PC-9 (cell line): ENCODE data around the gene UGT1A10. TPM values are rescaled to one million over a fixed set of nuclear protein-coding genes. Genes with fewer than 3 reads are reported as not detected.

Experiments used
- BruUV-seq: library from RNA; stranded (reverse); fragments of 400-500 nt; replicated peaks from 2 replicates; lab custom pipeline; 2021; lab: Mats Ljungman, UMichigan
- CTCF ChIA-PET: fragments of 300-600 bp; sonication (Branson Sonifier 250); formaldehyde crosslinking; loops from one replicate; lab custom pipeline; 2022; ENCODE audit warnings: antibody characterized with exemption; lab: Charles Lee
- POLR2A ChIA-PET: fragments of 300-600 bp; sonication (Branson Sonifier 250); formaldehyde crosslinking; loops from one replicate; lab custom pipeline; 2022; ENCODE audit warnings: antibody characterized with exemption; ENCODE audit not compliant: unreplicated experiment; lab: Charles Lee
- DNase-seq, 2 experiments: peaks; one replicate each; pipeline versions ENCODE4 v3.0.0 to v3.0.0-alpha.2; 2015 to 2022; ENCODE audit warnings: mixed read lengths in 1 of 2
- H2AFZ ChIP-seq: fragments of 200-600 bp; sonication (generic); 2 replicates; pipeline ENCODE4 v1.8.1; 2017; ENCODE audit warnings: antibody characterized with exemption
- H3F3A ChIP-seq: fragments of 200-600 bp; sonication (generic); 2 replicates; pipeline ENCODE4 v1.8.1; 2017; ENCODE audit warnings: antibody characterized with exemption, mild to moderate bottlenecking, low read depth; ENCODE audit not compliant: insufficient read depth
- H3K27ac ChIP-seq: fragments of 200-600 bp; sonication (generic); 2 replicates; pipeline ENCODE4 v1.6.1; 2016; ENCODE audit warnings: mixed run types
- H3K27me3 ChIP-seq: fragments of 200-600 bp; sonication (generic); 2 replicates; pipeline ENCODE4 v1.6.1; 2016; ENCODE audit warnings: low read depth, mixed run types; ENCODE audit not compliant: insufficient read depth
- H3K36me3 ChIP-seq: fragments of 200-600 bp; sonication (generic); 2 replicates; pipeline ENCODE4 v1.6.1; 2016; ENCODE audit warnings: low read depth, mixed run types
- H3K4me1 ChIP-seq: fragments of 200-600 bp; sonication (generic); replicated peaks from 2 replicates; pipeline ENCODE4 v1.6.1; 2016; ENCODE audit warnings: mixed run types; ENCODE audit not compliant: insufficient read depth
- H3K4me2 ChIP-seq: fragments of 200-600 bp; sonication (generic); 2 replicates; pipeline ENCODE4 v1.6.1; 2017; ENCODE audit warnings: mixed run types
- H3K4me3 ChIP-seq: fragments of 200-600 bp; sonication (generic); 2 replicates; pipeline ENCODE4 v1.6.1; 2016; ENCODE audit warnings: mixed run types
- H3K79me2 ChIP-seq: fragments of 200-600 bp; sonication (generic); 2 replicates; pipeline ENCODE4 v1.6.1; 2017; ENCODE audit warnings: low read depth, mixed run types
- H3K9me2 ChIP-seq: fragments of 200-600 bp; sonication (generic); 2 replicates; pipeline ENCODE4 v1.8.1; 2017; ENCODE audit warnings: mild to moderate bottlenecking; ENCODE audit not compliant: insufficient read depth
- H3K9me3 ChIP-seq: fragments of 200-600 bp; sonication (generic); 2 replicates; pipeline ENCODE4 v1.8.1; 2016; ENCODE audit warnings: low read depth; ENCODE audit not compliant: insufficient read depth
- H4K20me1 ChIP-seq: fragments of 200-600 bp; sonication (generic); 2 replicates; pipeline ENCODE4 v1.8.1; 2017; ENCODE audit not compliant: insufficient read depth
- CTCF ChIP-seq: fragments of 200-600 bp; sonication (generic); conservative IDR thresholded peaks from 2 replicates; pipeline ENCODE4 v1.6.1; 2017; ENCODE audit warnings: mixed run types, antibody characterized with exemption, mild to moderate bottlenecking, moderate library complexity
- EZH2 ChIP-seq: fragments of 200-600 bp; sonication (generic); IDR thresholded peaks from 2 replicates; pipeline ENCODE4 v1.8.0; 2017; ENCODE audit warnings: antibody characterized with exemption, low read depth
- intact Hi-C: fragments of 100-400 bp; cut with micrococcal nuclease; formaldehyde crosslinking; loops from one replicate; pipeline ENCODE4 v1.10.0; 2022; ENCODE audit not compliant: unreplicated experiment
- total RNA-seq: library from RNA; stranded (reverse); gene quantifications from 2 replicates; pipeline ENCODE4 v1.2.3, GENCODE V29; 2021

Gene UGT1A10
- total RNA-seq, 1 experiment from 2014 or later: not detected

- H3K27ac ChIP-seq: no peak overlapping the region
- no peak overlapping the region for H3K4me3 ChIP-seq
- TF ChIP-seq CTCF (no peak), EZH2 (no peak)
- H3K9me2 ChIP-seq: no peaks in the 10 kb centered on the region
- BruUV-seq: no TSS peak
- no peak overlapping the region for H2AFZ ChIP-seq
- no peak for DNase-seq
- peaks cover 72% of the 10 kb centered on the region for H3K79me2 ChIP-seq
- intact Hi-C loops: no loop called here
- peaks cover 62% of the 10 kb centered on the region for H3K36me3 ChIP-seq
- ChIA-PET CTCF (no interaction called here), POLR2A (no interaction called here)
- H3K9me3 ChIP-seq: no peaks in the 10 kb centered on the region
- H3K27me3 ChIP-seq: no peaks in the 10 kb centered on the region
- H3F3A ChIP-seq: peaks cover 76% of the 10 kb centered on the region
- H3K4me1 ChIP-seq: peaks cover 11% of the 10 kb centered on the region; the same call in 1 of the 2 replicates
- peaks cover 80% of the 10 kb centered on the region for H4K20me1 ChIP-seq
- H3K4me2 ChIP-seq: no peak overlapping the region
Observed at GRCh38 chr2:233764264-233764663, 128.0 kb downstream of the UGT1A10 start.

- Histone ChIP-seq H3K27ac (no peak overlapping the region), H3K79me2 (peaks cover 69% of the 10 kb centered on the region), H3K27me3 (no peaks in the 10 kb centered on the region), H3K4me2 (no peak overlapping the region), H2AFZ (no peak overlapping the region), H3F3A (peaks cover 78% of the 10 kb centered on the region), H3K9me3 (no peaks in the 10 kb centered on the region), H3K9me2 (no peaks in the 10 kb centered on the region), H3K36me3 (peaks cover 67% of the 10 kb centered on the region), H4K20me1 (peaks cover 77% of the 10 kb centered on the region), H3K4me3 (no peak overlapping the region), H3K4me1 (peaks cover 11% of the 10 kb centered on the region; the same call in 1 of the 2 replicates)
- no TSS peak for BruUV-seq
- no peak for DNase-seq
- TF ChIP-seq CTCF (no peak), EZH2 (no peak)
- intact Hi-C loops: no loop called here
- ChIA-PET CTCF (no interaction called here), POLR2A (no interaction called here)
Observed at GRCh38 chr2:233764761-233765160, 128.5 kb downstream of the UGT1A10 start.

GRCh38 chr2:233766416-233766815 lies 130.2 kb downstream of the UGT1A10 start:
- no TSS peak for BruUV-seq
- no peak overlapping the region for H3K4me2 ChIP-seq
- intact Hi-C loops: no loop called here
- CTCF ChIA-PET: no interaction called here
- no peak overlapping the region for H2AFZ ChIP-seq
- no peak for DNase-seq
- no peak overlapping the region for H3K4me3 ChIP-seq
- H3F3A ChIP-seq: peaks cover 80% of the 10 kb centered on the region
- peaks cover 53% of the 10 kb centered on the region for H3K79me2 ChIP-seq
- peaks cover 75% of the 10 kb centered on the region for H3K36me3 ChIP-seq
- peaks cover 11% of the 10 kb centered on the region; the same call in 1 of the 2 replicates for H3K4me1 ChIP-seq
- no peaks in the 10 kb centered on the region for H3K9me2 ChIP-seq
- POLR2A ChIA-PET: no interaction called here
- no peaks in the 10 kb centered on the region for H3K9me3 ChIP-seq
- H4K20me1 ChIP-seq: peaks cover 66% of the 10 kb centered on the region
- no peaks in the 10 kb centered on the region for H3K27me3 ChIP-seq
- TF ChIP-seq EZH2: no peak
- no peak overlapping the region for H3K27ac ChIP-seq

GRCh38 chr2:233768076-233768475 lies 131.8 kb downstream of the UGT1A10 start:
- Histone ChIP-seq H2AFZ (no peak overlapping the region), H3K27ac (no peak overlapping the region), H3K36me3 (peaks cover 75% of the 10 kb centered on the region), H4K20me1 (peaks cover 51% of the 10 kb centered on the region), H3K79me2 (peaks cover 36% of the 10 kb centered on the region), H3K4me2 (no peak overlapping the region), H3K9me3 (no peaks in the 10 kb centered on the region), H3K9me2 (no peaks in the 10 kb centered on the region), H3K4me1 (peaks cover 5% of the 10 kb centered on the region; the same call in 1 of the 2 replicates), H3K4me3 (no peak overlapping the region), H3F3A (peaks cover 77% of the 10 kb centered on the region), H3K27me3 (no peaks in the 10 kb centered on the region)
- DNase-seq: no peak
- CTCF ChIA-PET: no interaction called here
- no peak for TF ChIP-seq EZH2
- TF ChIP-seq CTCF: no peak
- no TSS peak for BruUV-seq
- POLR2A ChIA-PET: no interaction called here
- intact Hi-C loops: no loop called here
